MM.1S (cell line): Measurements from ENCODE around the gene GRWD1.

ENCODE experiments used
- EZH2 ChIP-seq: fragments of 300-600 bp; sonication (generic); optimal IDR thresholded peaks from 2 replicates; pipeline ENCODE3; 2017; ENCODE audit warnings: low read depth, mild to moderate bottlenecking, antibody characterized with exemption, low read length, mixed read lengths
- EZH2phosphoT487 ChIP-seq: fragments of 300-600 bp; sonication (generic); IDR thresholded peaks from 2 replicates; pipeline ENCODE4 v1.6.1; 2018; ENCODE audit warnings: antibody characterized with exemption, low read length
- TF ChIP-seq, protein P1 (sequence below): fragments of 300-600 bp; sonication (generic); IDR thresholded peaks from 2 replicates; pipeline ENCODE4 v1.5.1; 2016; ENCODE audit warnings: antibody characterized with exemption, low read length, mixed read lengths

DNA sequence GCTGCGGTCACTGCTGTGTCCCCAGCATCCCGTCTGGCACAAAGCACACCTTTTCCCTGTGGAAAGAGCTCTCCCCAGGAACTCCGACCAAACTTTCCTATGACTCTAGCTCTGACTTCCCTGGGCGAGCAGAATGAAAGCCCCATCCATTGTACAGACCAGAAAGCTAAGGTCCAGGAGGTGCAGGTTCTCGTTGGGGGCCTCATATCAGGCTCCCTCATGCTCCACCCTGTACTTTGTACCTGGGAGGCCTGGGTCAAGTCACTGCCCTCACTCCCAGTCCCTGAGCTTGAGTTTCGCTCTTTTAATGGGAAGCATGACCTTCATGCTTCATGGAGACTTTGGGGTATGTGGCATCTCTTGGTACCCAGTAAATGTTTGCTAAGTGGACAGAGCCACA lies 41.8 kb downstream of the GRWD1 start:
- TF ChIP-seq, protein P1, sequence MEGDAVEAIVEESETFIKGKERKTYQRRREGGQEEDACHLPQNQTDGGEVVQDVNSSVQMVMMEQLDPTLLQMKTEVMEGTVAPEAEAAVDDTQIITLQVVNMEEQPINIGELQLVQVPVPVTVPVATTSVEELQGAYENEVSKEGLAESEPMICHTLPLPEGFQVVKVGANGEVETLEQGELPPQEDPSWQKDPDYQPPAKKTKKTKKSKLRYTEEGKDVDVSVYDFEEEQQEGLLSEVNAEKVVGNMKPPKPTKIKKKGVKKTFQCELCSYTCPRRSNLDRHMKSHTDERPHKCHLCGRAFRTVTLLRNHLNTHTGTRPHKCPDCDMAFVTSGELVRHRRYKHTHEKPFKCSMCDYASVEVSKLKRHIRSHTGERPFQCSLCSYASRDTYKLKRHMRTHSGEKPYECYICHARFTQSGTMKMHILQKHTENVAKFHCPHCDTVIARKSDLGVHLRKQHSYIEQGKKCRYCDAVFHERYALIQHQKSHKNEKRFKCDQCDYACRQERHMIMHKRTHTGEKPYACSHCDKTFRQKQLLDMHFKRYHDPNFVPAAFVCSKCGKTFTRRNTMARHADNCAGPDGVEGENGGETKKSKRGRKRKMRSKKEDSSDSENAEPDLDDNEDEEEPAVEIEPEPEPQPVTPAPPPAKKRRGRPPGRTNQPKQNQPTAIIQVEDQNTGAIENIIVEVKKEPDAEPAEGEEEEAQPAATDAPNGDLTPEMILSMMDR = no peak
- TF ChIP-seq EZH2 (no peak), EZH2phosphoT487 (no peak)
